HG03457 (cell line): ENCODE measurements around the gene RNASET2.

Experiments
- ATAC-seq: cut with Tn5 transposase; IDR thresholded peaks from one replicate; pipeline ENCODE4 v1.9.1; 2021; ENCODE audit warnings: moderate number of reproducible peaks; ENCODE audit not compliant: unreplicated experiment

Gene RNASET2

GRCh38 chr6:166956444-166957086 is at the start of gene RNASET2:
TSS of gene RNASET2 (minus strand) at chr6:166956550. CDS start at chr6:166956182, 368 bp downstream.
- peak; percentile 44 for ATAC-seq

GRCh38 chr6:167005350-167006159 is 49.2 kb upstream of the RNASET2 start:
- ATAC-seq = no peak

- ATAC-seq = no peak
Observed at GRCh38 chr6:167000759-167001158, 44.4 kb upstream of the RNASET2 start.

- ATAC-seq = no peak
Observed at GRCh38 chr6:166999884-167000253, 43.5 kb upstream of the RNASET2 start.

- ATAC-seq = peak; percentile 85
Observed at GRCh38 chr6:166999145-166999883, 43.0 kb upstream of the RNASET2 start, which contains the start of gene CEP43. TSS of gene CEP43 (plus strand) at chr6:166999397. CDS start at chr6:166999413, 16 bp downstream.

GRCh38 chr6:166998256-166999144 is 42.1 kb upstream of the RNASET2 start:
- ATAC-seq = peak; percentile 2

- ATAC-seq = no peak
Observed at GRCh38 chr6:166997768-166998255, 41.5 kb upstream of the RNASET2 start.

GRCh38 chr6:166997348-166997747 is 41.0 kb upstream of the RNASET2 start:
- no peak for ATAC-seq

GRCh38 chr6:166996406-166996805 is 40.1 kb upstream of the RNASET2 start:
- no peak for ATAC-seq

GRCh38 chr6:166989427-166990032 is 33.2 kb upstream of the RNASET2 start:
- no peak for ATAC-seq

GRCh38 chr6:166988674-166989201 is 32.4 kb upstream of the RNASET2 start:
- ATAC-seq = no peak

- no peak for ATAC-seq
Observed at GRCh38 chr6:166987930-166988329, 31.6 kb upstream of the RNASET2 start.

GRCh38 chr6:166987448-166987847 is 31.1 kb upstream of the RNASET2 start:
- no peak for ATAC-seq

- ATAC-seq = no peak
Observed at GRCh38 chr6:166980738-166981137, 24.4 kb upstream of the RNASET2 start.

GRCh38 chr6:166977621-166978525 is 21.5 kb upstream of the RNASET2 start:
- no peak for ATAC-seq

- no peak for ATAC-seq
Observed at GRCh38 chr6:166976636-166977035, 20.3 kb upstream of the RNASET2 start.

GRCh38 chr6:166972101-166972500 is 15.8 kb upstream of the RNASET2 start:
- ATAC-seq = no peak

GRCh38 chr6:166971271-166971670 is 14.9 kb upstream of the RNASET2 start:
- ATAC-seq = no peak

GRCh38 chr6:166970776-166971175 is 14.4 kb upstream of the RNASET2 start:
- no peak for ATAC-seq
